Gastrocnemius medialis (tissue), 4 donors: ENCODE measurements around the gene MYO16. TPM values are rescaled to one million over a fixed set of nuclear protein-coding genes. Genes with fewer than 3 reads are reported as not detected.

Experiments used
- ATAC-seq, 2 donors: fragments of 150-250 bp; one replicate each; pipeline ENCODE4 v1.9.1; 2016
- DNase-seq, 2 donors: peaks; one replicate each; pipeline ENCODE4 v3.0.0-alpha.2; 2019
- H3K27ac ChIP-seq, 4 donors: fragments of 200-600 bp; sonication (generic); 1 replicate in 1 of 4; 2 replicates in 3 of 4; pipeline ENCODE4 v1.5.1; 2016 to 2018; ENCODE audit warnings: mild to moderate bottlenecking in 2 of 4, moderate library complexity in 1 of 4
- H3K27me3 ChIP-seq, 3 donors: fragments of 200-600 bp; sonication (generic) in 2 of 3; 1 replicate in 1 of 3; 2 replicates in 2 of 3; pipeline versions ENCODE4 v1.5.1 to v1.6.0; 2016 to 2019; ENCODE audit warnings: mild to moderate bottlenecking in 1 of 3, moderate library complexity in 1 of 3
- H3K36me3 ChIP-seq, 2 donors: fragments of 200-600 bp; sonication (generic) in 1 of 2; one replicate each; pipeline ENCODE4 v1.5.1; 2017 to 2018
- H3K4me1 ChIP-seq, 2 donors: fragments of 200-600 bp; sonication (generic) in 1 of 2; one replicate each; pipeline ENCODE4 v1.5.1; 2016 to 2017; ENCODE audit warnings: mild to moderate bottlenecking in 2 of 2
- H3K4me3 ChIP-seq, 4 donors: fragments of 200-600 bp; sonication (generic) in 3 of 4; 1 replicate in 1 of 4; 2 replicates in 3 of 4; pipeline ENCODE4 v1.5.1; 2016 to 2019; ENCODE audit warnings: mild to moderate bottlenecking in 2 of 4
- H3K9me3 ChIP-seq, 3 donors: fragments of 200-600 bp; sonication (generic) in 2 of 3; 1 replicate in 1 of 3; 2 replicates in 2 of 3; pipeline ENCODE4 v1.5.1; 2016 to 2019
- CTCF ChIP-seq, 5 experiments: fragments of 450-650 bp in 3 of 5; fragments of 200-600 bp in 2 of 5; sonication (generic) in 2 of 5; IDR thresholded peaks in 4 of 5; conservative IDR thresholded peaks in 1 of 5; 1 replicate in 4 of 5; 2 replicates in 1 of 5; pipeline ENCODE4 v1.5.1; 2016 to 2019; ENCODE audit warnings: antibody characterized with exemption in 5 of 5, mild to moderate bottlenecking in 3 of 5, moderate library complexity in 3 of 5
- POLR2A ChIP-seq, 2 donors: fragments of 450-650 bp; IDR thresholded peaks; one replicate each; pipeline ENCODE4 v1.6.1; 2017; ENCODE audit warnings: antibody characterized with exemption in 2 of 2, mild to moderate bottlenecking in 2 of 2, moderate library complexity in 2 of 2
- in situ Hi-C, 4 donors: fragments of 200-750 bp; cut with MboI; loops; one replicate each; pipeline versions ENCODE4 v1.15.0 to v1.8.0; 2017; ENCODE audit warnings: low sequenced_read_pairs in 4 of 4
- intact Hi-C: fragments of 100-400 bp; cut with DNase I; formaldehyde crosslinking; loops from one replicate; pipeline ENCODE4 v1.15.1; 2023; ENCODE audit warnings: low total_unique reads
- total RNA-seq, 4 donors: library from RNA; depleted of rRNA; stranded (reverse); fragments of >200 nt; gene quantifications; one replicate each; pipeline versions ENCODE4 v1.1.0 to v1.2.3, GENCODE V29; 2016

The MYO16 gene
- total RNA-seq, 4 donors from 2014 or later, result 0.02 TPM; not detected in 3

GRCh38 chr13:108859197-108860012 is 230.0 kb downstream of the MYO16 start:
- no peaks in the 10 kb centered on the region for H3K9me3 ChIP-seq
- H3K27ac ChIP-seq, result no peak overlapping the region
- no peaks in the 10 kb centered on the region for H3K36me3 ChIP-seq
- H3K4me1 ChIP-seq, result no peaks in the 10 kb centered on the region
- DNase-seq, result no peak
- intact Hi-C loops, result no loop called here
- H3K27me3 ChIP-seq, result no peaks in the 10 kb centered on the region
- in situ Hi-C loops, result no loop called here
- no peak for TF ChIP-seq CTCF (IDR thresholded peaks at IDR 0.05 in 4 of 5, conservative IDR thresholded peaks at IDR 0.05 in 1 of 5)
- no peak for TF ChIP-seq POLR2A (IDR thresholded peaks at IDR 0.05)
- no peak overlapping the region for H3K4me3 ChIP-seq
- ATAC-seq, result no peak

- DNase-seq (no peak), ATAC-seq (no peak)
- intact Hi-C loops (no loop called here), in situ Hi-C loops (no loop called here)
- Histone ChIP-seq H3K9me3 (no peaks in the 10 kb centered on the region), H3K4me3 (no peak overlapping the region), H3K27ac (no peak overlapping the region), H3K36me3 (no peaks in the 10 kb centered on the region), H3K27me3 (no peaks in the 10 kb centered on the region), H3K4me1 (no peaks in the 10 kb centered on the region)
- TF ChIP-seq CTCF (IDR thresholded peaks at IDR 0.05 in 4 of 5, conservative IDR thresholded peaks at IDR 0.05 in 1 of 5), result no peak
- TF ChIP-seq POLR2A (IDR thresholded peaks at IDR 0.05), result no peak
These were observed 231.0 kb downstream of the MYO16 start for GRCh38 chr13:108860418-108860817.

- H3K9me3 ChIP-seq, result no peaks in the 10 kb centered on the region
- H3K27ac ChIP-seq, result no peak overlapping the region
- DNase-seq, result no peak
- H3K4me3 ChIP-seq, result no peak overlapping the region
- TF ChIP-seq POLR2A (IDR thresholded peaks at IDR 0.05), result no peak
- no peak for TF ChIP-seq CTCF (IDR thresholded peaks at IDR 0.05 in 4 of 5, conservative IDR thresholded peaks at IDR 0.05 in 1 of 5)
- intact Hi-C loops (no loop called here), in situ Hi-C loops (loop anchor here in 2 of 4 donors (25.0 kb wide), 2 partner anchors 265 to 540 kb away; no protein-coding TSS in a partner anchor)
- H3K4me1 ChIP-seq, result no peaks in the 10 kb centered on the region
- ATAC-seq, result no peak
- H3K36me3 ChIP-seq, result no peaks in the 10 kb centered on the region
- no peaks in the 10 kb centered on the region for H3K27me3 ChIP-seq
These were observed 247.9 kb downstream of the MYO16 start for GRCh38 chr13:108877300-108877699.

GRCh38 chr13:108878732-108879131 is 249.3 kb downstream of the MYO16 start:
- intact Hi-C loops, result no loop called here
- Histone ChIP-seq H3K4me1 (no peaks in the 10 kb centered on the region), H3K36me3 (no peaks in the 10 kb centered on the region), H3K27ac (no peak overlapping the region), H3K27me3 (no peaks in the 10 kb centered on the region), H3K4me3 (no peak overlapping the region), H3K9me3 (no peaks in the 10 kb centered on the region)
- DNase-seq (no peak), ATAC-seq (no peak)
- in situ Hi-C loops, result loop anchor here in 2 of 4 donors (25.0 kb wide), 2 partner anchors 266 to 541 kb away; no protein-coding TSS in a partner anchor
- TF ChIP-seq POLR2A (IDR thresholded peaks at IDR 0.05) (no peak), CTCF (IDR thresholded peaks at IDR 0.05 in 4 of 5, conservative IDR thresholded peaks at IDR 0.05 in 1 of 5) (no peak)
